OCI-LY1 (cell line): ENCODE measurements around the gene RMND5B.

ENCODE experiments used
- H2AFZ ChIP-seq: fragments of 200-600 bp; sonication (generic), shearing (Covaris generic); 2 replicates; pipeline ENCODE4 v1.6.0; 2014; ENCODE audit warnings: antibody characterized with exemption, mild to moderate bottlenecking, low read length
- H3F3A ChIP-seq: fragments of 200-600 bp; sonication (generic), shearing (Covaris generic); 2 replicates; pipeline ENCODE4 v1.6.0; 2014; ENCODE audit warnings: mild to moderate bottlenecking, antibody characterized with exemption, low read length, moderate library complexity; ENCODE audit not compliant: insufficient read depth
- H3K27ac ChIP-seq: fragments of 200-600 bp; sonication (generic); 2 replicates; pipeline ENCODE4 v1.5.1; 2014; ENCODE audit warnings: low read length, mixed run types, mild to moderate bottlenecking, low read depth; ENCODE audit not compliant: poor library complexity, severe bottlenecking
- H3K27me3 ChIP-seq: fragments of 200-600 bp; sonication (generic); 2 replicates; pipeline ENCODE4 v1.6.0; 2014; ENCODE audit warnings: antibody characterized with exemption, mild to moderate bottlenecking, low read length, moderate library complexity; ENCODE audit not compliant: insufficient read depth
- H3K36me3 ChIP-seq: fragments of 200-600 bp; sonication (generic); 2 replicates; pipeline ENCODE4 v1.6.1; 2014; ENCODE audit warnings: mild to moderate bottlenecking, antibody characterized with exemption, low read length, moderate library complexity, mixed read lengths; ENCODE audit not compliant: insufficient read depth
- H3K4me1 ChIP-seq: fragments of 200-600 bp; sonication (generic); 2 replicates; pipeline ENCODE4 v1.5.1; 2014; ENCODE audit warnings: mild to moderate bottlenecking, low read length, moderate library complexity; ENCODE audit not compliant: insufficient read depth, severe bottlenecking
- H3K4me2 ChIP-seq: fragments of 200-600 bp; sonication (generic), shearing (Covaris generic); 2 replicates; pipeline ENCODE4 v1.6.1; 2014; ENCODE audit warnings: low read length
- H3K4me3 ChIP-seq: fragments of 200-600 bp; sonication (generic); 2 replicates; pipeline ENCODE4 v1.5.1; 2014; ENCODE audit warnings: low read length, low read depth, mild to moderate bottlenecking, mixed read lengths; ENCODE audit not compliant: poor library complexity, severe bottlenecking
- H3K79me2 ChIP-seq: fragments of 200-600 bp; shearing (Covaris generic); 2 replicates; pipeline ENCODE4 v1.6.1; 2016; ENCODE audit warnings: mixed run types, low read length, mixed read lengths; ENCODE audit not compliant: insufficient read depth
- H3K9ac ChIP-seq: fragments of 200-600 bp; sonication (generic), shearing (Covaris generic); 2 replicates; pipeline ENCODE4 v1.6.1; 2014; ENCODE audit warnings: mild to moderate bottlenecking, low read length, mixed read lengths
- H3K9me2 ChIP-seq: fragments of 200-600 bp; sonication (generic), shearing (Covaris generic); 2 replicates; pipeline ENCODE4 v1.6.1; 2014; ENCODE audit warnings: low read depth, mild to moderate bottlenecking, low read length, mixed read lengths
- H3K9me3 ChIP-seq: fragments of 200-600 bp; shearing (Covaris generic); 2 replicates; pipeline ENCODE4 v1.6.1; 2014; ENCODE audit warnings: low read length, mixed read lengths
- H4K20me1 ChIP-seq: fragments of 200-600 bp; sonication (generic), shearing (Covaris generic); 2 replicates; pipeline ENCODE4 v1.6.0; 2016; ENCODE audit warnings: mild to moderate bottlenecking, low read length; ENCODE audit not compliant: insufficient read depth
- EZH2 ChIP-seq: fragments of 200-600 bp; sonication (generic), shearing (Covaris generic); IDR thresholded peaks from 2 replicates; pipeline ENCODE4 v1.8.0; 2017; ENCODE audit warnings: borderline replicate concordance, mixed run types, mild to moderate bottlenecking, antibody characterized with exemption, low read length, moderate library complexity, mixed read lengths
- TF ChIP-seq, protein P1 (sequence below): fragments of 200-600 bp; sonication (generic), shearing (Covaris generic); IDR thresholded peaks from 2 replicates; pipeline ENCODE4 v1.5.1; 2017; ENCODE audit warnings: mild to moderate bottlenecking, antibody characterized with exemption, low read length, moderate library complexity, mixed read lengths

Gene RMND5B

DNA sequence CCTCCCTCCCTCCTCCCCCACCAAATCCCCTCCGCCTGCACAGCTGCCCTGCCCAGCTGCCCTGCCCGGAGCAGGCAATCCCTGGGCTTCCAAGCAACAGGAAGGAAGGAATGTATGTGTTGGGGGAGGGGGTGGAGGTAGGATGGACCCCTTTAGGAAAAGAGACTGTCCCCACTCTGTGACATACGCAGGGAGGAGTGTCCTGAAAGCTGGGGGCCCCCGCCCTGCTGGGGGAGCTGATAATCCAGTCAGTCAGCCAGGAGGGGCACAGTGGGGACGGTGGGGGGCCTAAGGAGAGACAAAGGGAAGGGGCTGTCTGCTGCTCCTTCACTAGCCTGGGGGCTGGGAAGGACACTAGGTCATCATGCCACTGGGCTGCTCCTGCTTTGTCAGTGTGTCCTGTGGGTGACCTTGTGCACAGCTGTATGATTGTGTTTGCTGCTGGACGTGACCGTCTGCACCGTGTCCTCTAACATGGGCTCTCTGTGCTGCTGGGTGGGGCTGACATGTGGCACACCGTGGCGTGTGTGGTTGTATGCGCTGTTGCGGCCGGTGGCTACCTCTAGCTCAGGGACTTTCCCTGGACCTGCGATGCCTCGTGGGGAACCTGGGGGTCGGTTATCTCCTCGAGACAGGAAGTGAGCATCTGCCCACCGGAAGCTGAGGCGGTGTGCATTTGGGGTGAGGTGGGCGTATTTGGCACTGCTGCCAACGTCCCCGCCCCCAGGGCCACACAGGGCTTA is 14.5 kb upstream of the RMND5B start:
- Histone ChIP-seq H3K79me2 (no peaks in the 10 kb centered on the region), H3F3A (no peaks in the 10 kb centered on the region), H3K9ac (peak overlapping the region; percentile 89; the same call in 1 of the 2 replicates), H3K9me3 (no peaks in the 10 kb centered on the region), H3K27ac (peak overlapping the region; percentile 97), H3K9me2 (no peaks in the 10 kb centered on the region), H4K20me1 (no peaks in the 10 kb centered on the region), H3K36me3 (no peaks in the 10 kb centered on the region; the same call in 1 of the 2 replicates), H3K4me1 (peaks cover 75% of the 10 kb centered on the region), H3K4me3 (peak overlapping the region; percentile 90), H3K27me3 (peaks cover 13% of the 10 kb centered on the region), H3K4me2 (peak overlapping the region; percentile 79), H2AFZ (no peak overlapping the region)
- TF ChIP-seq, protein P1, sequence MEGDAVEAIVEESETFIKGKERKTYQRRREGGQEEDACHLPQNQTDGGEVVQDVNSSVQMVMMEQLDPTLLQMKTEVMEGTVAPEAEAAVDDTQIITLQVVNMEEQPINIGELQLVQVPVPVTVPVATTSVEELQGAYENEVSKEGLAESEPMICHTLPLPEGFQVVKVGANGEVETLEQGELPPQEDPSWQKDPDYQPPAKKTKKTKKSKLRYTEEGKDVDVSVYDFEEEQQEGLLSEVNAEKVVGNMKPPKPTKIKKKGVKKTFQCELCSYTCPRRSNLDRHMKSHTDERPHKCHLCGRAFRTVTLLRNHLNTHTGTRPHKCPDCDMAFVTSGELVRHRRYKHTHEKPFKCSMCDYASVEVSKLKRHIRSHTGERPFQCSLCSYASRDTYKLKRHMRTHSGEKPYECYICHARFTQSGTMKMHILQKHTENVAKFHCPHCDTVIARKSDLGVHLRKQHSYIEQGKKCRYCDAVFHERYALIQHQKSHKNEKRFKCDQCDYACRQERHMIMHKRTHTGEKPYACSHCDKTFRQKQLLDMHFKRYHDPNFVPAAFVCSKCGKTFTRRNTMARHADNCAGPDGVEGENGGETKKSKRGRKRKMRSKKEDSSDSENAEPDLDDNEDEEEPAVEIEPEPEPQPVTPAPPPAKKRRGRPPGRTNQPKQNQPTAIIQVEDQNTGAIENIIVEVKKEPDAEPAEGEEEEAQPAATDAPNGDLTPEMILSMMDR = no peak
- TF ChIP-seq EZH2 = no peak

DNA sequence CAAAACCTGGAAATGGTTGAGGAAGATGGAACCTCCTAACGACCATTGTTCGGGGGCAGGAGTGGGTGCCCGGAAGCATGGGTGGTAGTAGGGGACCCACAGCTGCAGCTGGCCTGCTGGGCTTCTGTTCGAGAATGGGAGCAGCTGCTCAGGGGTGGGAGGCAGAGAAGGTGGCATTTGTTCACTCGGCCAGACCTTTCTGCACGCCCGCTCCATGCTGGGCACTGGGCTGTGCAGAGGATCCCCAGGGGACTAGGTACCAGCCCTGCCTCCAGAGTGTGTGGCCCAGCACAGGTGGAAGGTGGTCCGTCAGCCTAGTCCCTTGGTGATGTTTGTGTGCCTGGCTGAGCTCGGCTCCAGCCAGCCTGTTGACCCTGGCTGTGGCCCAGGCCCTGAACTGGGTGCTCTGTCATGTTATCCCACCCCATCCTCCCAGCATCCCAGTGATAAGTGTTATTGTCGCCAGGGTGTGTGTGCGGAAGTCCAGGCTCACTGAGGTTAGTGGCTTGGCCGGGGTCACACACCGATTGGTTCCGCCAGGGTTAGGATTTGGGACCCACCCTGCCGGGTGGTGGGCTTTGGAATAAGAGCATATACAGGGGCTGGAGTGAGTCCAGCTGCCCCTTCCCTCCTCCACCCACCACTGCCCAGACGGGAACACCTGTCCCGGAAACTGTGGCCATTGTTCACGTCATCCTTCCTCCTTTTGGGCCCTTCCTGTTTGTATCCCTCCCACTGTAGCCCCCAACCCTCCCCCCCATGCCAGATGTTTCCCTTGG is 12.7 kb upstream of the RMND5B start:
- peak overlapping the region; percentile 40 for H3K4me3 ChIP-seq
- H4K20me1 ChIP-seq = no peaks in the 10 kb centered on the region
- H3K4me1 ChIP-seq = peaks cover 89% of the 10 kb centered on the region
- H3K36me3 ChIP-seq = peaks cover 13% of the 10 kb centered on the region; the same call in 1 of the 2 replicates
- H2AFZ ChIP-seq = no peak overlapping the region
- peak overlapping the region; percentile 79 for H3K4me2 ChIP-seq
- H3K9ac ChIP-seq = peak overlapping the region; percentile 89; the same call in 1 of the 2 replicates
- H3K27ac ChIP-seq = peak overlapping the region; percentile 97
- H3K79me2 ChIP-seq = no peaks in the 10 kb centered on the region
- TF ChIP-seq EZH2 = no peak
- TF ChIP-seq, protein P1 = no peak
- no peaks in the 10 kb centered on the region for H3K9me2 ChIP-seq
- no peaks in the 10 kb centered on the region for H3K27me3 ChIP-seq
- H3K9me3 ChIP-seq = no peaks in the 10 kb centered on the region
- H3F3A ChIP-seq = no peaks in the 10 kb centered on the region

DNA sequence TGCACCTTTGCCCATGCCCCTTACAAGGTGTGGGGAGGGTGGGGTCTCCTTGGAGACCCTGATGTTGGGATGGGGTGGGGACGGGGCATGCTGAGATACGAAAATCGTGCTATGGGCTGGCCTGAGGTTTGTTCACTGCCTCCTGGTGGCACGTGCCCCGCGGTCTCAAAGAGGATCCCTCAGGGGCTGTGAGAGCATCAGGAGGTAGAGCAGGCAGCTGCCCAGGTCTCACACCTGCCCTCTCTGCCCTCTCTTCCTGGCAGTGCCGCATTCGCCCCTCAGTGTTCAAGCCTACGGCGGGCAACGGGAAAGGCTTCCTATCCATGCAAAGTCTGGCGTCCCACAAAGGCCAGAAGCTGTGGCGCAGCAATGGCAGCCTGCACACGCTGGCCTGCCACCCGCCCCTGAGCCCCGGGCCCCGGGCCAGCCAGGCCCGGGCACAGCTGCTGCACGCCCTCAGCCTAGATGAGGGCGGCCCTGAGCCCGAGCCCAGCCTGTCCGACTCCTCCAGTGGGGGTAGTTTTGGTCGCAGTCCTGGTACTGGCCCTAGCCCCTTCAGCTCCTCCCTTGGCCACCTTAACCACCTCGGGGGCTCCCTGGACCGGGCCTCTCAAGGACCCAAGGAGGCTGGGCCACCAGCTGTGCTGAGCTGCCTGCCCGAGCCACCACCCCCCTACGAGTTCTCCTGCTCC is 10.8 kb upstream of the RMND5B start:
- Histone ChIP-seq H3K4me1 (peaks cover 85% of the 10 kb centered on the region), H2AFZ (no peak overlapping the region), H3F3A (no peaks in the 10 kb centered on the region), H3K36me3 (peaks cover 16% of the 10 kb centered on the region; the same call in 1 of the 2 replicates), H3K9me3 (no peaks in the 10 kb centered on the region), H3K9me2 (no peaks in the 10 kb centered on the region), H4K20me1 (no peaks in the 10 kb centered on the region), H3K4me2 (peak overlapping the region; percentile 31; the same call in 1 of the 2 replicates), H3K27me3 (no peaks in the 10 kb centered on the region), H3K9ac (peak overlapping the region; percentile 46; the same call in 1 of the 2 replicates), H3K4me3 (no peak overlapping the region), H3K27ac (peak overlapping the region; percentile 97), H3K79me2 (no peaks in the 10 kb centered on the region)
- TF ChIP-seq, protein P1 = no peak
- no peak for TF ChIP-seq EZH2
